ENCODE data around the gene MDFIC2.

Gene MDFIC2

DNA sequence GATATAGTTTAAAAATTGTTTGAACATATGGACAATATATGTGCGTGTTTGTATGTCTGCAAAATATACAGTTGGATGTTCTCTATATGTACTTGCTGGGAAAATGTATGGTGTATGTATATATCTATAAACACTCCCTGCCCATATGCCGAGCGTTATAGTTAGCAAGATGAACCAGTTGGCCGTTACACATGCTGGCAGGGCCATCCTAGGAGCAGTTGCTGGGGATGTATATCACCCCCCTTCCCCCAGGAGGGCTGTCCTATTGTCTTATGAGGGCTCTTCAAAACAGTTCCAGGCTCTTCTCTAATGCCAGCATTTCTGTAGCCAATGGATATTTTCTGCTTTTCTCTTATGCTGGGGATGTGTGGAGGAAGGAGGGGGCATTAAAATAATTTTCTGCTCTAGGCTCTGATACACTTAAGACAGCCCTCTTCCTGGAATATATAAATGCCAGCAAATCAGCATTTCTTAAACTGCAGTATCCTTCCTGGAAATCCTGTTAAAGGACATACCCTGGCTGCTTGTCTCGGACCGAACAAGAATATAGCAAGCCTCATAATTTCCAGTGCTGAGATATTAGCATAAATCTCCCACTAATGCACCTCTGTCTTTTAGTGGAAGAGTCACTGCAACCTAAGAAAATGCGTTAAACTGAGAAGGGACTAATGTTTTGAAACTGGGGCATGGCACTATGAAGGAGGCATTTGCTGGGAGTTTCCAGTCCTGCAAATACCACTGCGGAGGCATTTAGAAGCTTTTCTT lies 134.4 kb downstream of the MDFIC2 start:
- Histone ChIP-seq H3K4me1 (ENCODE audit: insufficient read depth, low read length) (peaks cover 17% of the 10 kb centered on the region), H3K4me3 (ENCODE audit: low read length) (no peak overlapping the region), H3K9me3 (ENCODE audit: insufficient read depth, low read depth, low read length) (no peaks in the 10 kb centered on the region), H3K9ac (ENCODE audit: low read depth, low read length) (no peak overlapping the region), H3K36me3 (ENCODE audit: insufficient read depth, low read depth, low read length) (no peaks in the 10 kb centered on the region), H3K27me3 (ENCODE audit: insufficient read depth, low read length) (peaks cover 15% of the 10 kb centered on the region; the same call in 1 of the 2 replicates), H3K27ac (ENCODE audit: low read length) (no peak overlapping the region)

GRCh38 chr3:70176224-70176623 lies 136.2 kb downstream of the MDFIC2 start:
- Histone ChIP-seq H3K9ac (ENCODE audit: low read depth, low read length) (no peak overlapping the region), H3K27ac (ENCODE audit: low read length) (no peak overlapping the region), H3K9me3 (ENCODE audit: insufficient read depth, low read depth, low read length) (no peaks in the 10 kb centered on the region), H3K27me3 (ENCODE audit: insufficient read depth, low read length) (no peaks in the 10 kb centered on the region), H3K4me1 (ENCODE audit: insufficient read depth, low read length) (peaks cover 2% of the 10 kb centered on the region; the same call in 1 of the 2 replicates), H3K36me3 (ENCODE audit: insufficient read depth, low read depth, low read length) (no peaks in the 10 kb centered on the region), H3K4me3 (ENCODE audit: low read length) (no peak overlapping the region)

DNA sequence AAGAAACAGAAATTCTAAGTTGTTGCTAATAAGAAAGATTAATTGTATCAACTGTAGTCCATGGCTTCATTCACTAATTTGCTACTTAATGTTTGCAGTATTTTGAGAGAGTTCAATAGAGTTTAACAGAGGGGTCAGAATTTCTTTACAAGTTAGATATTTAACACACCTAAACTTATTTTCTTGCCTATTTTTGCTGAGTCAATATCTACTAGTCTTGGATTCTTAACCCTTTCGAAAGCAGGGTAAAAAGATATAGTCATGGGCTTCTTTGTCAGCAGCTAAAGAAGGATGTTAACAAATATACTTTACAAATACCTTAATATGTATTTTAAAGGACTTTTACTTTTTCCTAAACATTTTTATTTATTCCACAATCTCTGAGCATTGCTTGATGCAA lies 155.6 kb downstream of the MDFIC2 start:
- Histone ChIP-seq H3K27ac (ENCODE audit: low read length) (no peak overlapping the region), H3K4me3 (ENCODE audit: low read length) (no peak overlapping the region), H3K9me3 (ENCODE audit: insufficient read depth, low read depth, low read length) (no peaks in the 10 kb centered on the region), H3K9ac (ENCODE audit: low read depth, low read length) (no peak overlapping the region), H3K27me3 (ENCODE audit: insufficient read depth, low read length) (no peaks in the 10 kb centered on the region), H3K36me3 (ENCODE audit: insufficient read depth, low read depth, low read length) (no peaks in the 10 kb centered on the region), H3K4me1 (ENCODE audit: insufficient read depth, low read length) (no peaks in the 10 kb centered on the region)

- Histone ChIP-seq H3K4me3 (ENCODE audit: low read length) (no peak overlapping the region), H3K27me3 (ENCODE audit: insufficient read depth, low read length) (no peaks in the 10 kb centered on the region), H3K36me3 (ENCODE audit: insufficient read depth, low read depth, low read length) (no peaks in the 10 kb centered on the region), H3K4me1 (ENCODE audit: insufficient read depth, low read length) (no peaks in the 10 kb centered on the region), H3K9ac (ENCODE audit: low read depth, low read length) (no peak overlapping the region), H3K9me3 (ENCODE audit: insufficient read depth, low read depth, low read length) (no peaks in the 10 kb centered on the region), H3K27ac (ENCODE audit: low read length) (no peak overlapping the region)
Observed at GRCh38 chr3:70150599-70150998, 161.8 kb downstream of the MDFIC2 start.

- H3K4me1 ChIP-seq (ENCODE audit: insufficient read depth, low read length): no peaks in the 10 kb centered on the region
- H3K27me3 ChIP-seq (ENCODE audit: insufficient read depth, low read length): no peaks in the 10 kb centered on the region
- no peaks in the 10 kb centered on the region for H3K36me3 ChIP-seq (ENCODE audit: insufficient read depth, low read depth, low read length)
- no peak overlapping the region for H3K27ac ChIP-seq (ENCODE audit: low read length)
- no peaks in the 10 kb centered on the region; the same call in 1 of the 2 replicates for H3K9me3 ChIP-seq (ENCODE audit: insufficient read depth, low read depth, low read length)
- H3K9ac ChIP-seq (ENCODE audit: low read depth, low read length): no peak overlapping the region
- H3K4me3 ChIP-seq (ENCODE audit: low read length): no peak overlapping the region
Observed at GRCh38 chr3:70149714-70150400, 162.6 kb downstream of the MDFIC2 start.

All from iPS-20b (cell line).